Keratinocyte (primary cell): ENCODE results near the gene PARD3B. TPM values are rescaled to one million over a fixed set of nuclear protein-coding genes. Genes with fewer than 3 reads are reported as not detected.

Experiments
- DNase-seq: peaks from one replicate; pipeline ENCODE4 v3.0.0-alpha.2; 2011; ENCODE audit warnings: low read depth, missing footprints, low spot score
- FAIRE-seq: peaks from 2 replicates; lab custom pipeline; 2011; peaks lifted over from hg19 to GRCh38; lab: Jason Lieb, UNC
- H2AFZ ChIP-seq: 2 replicates; pipeline ENCODE4 v1.6.0; 2012; ENCODE audit warnings: low read length, control low read depth, inconsistent platforms; ENCODE audit not compliant: control insufficient read depth
- H3K27ac ChIP-seq: 2 replicates; pipeline ENCODE4 v1.5.1; 2011; ENCODE audit warnings: low read length; ENCODE audit not compliant: control insufficient read depth, insufficient read depth
- H3K27me3 ChIP-seq: 3 replicates; pipeline ENCODE4 v1.6.0; 2011; ENCODE audit warnings: low read length; ENCODE audit not compliant: control insufficient read depth, insufficient read depth; ENCODE audit errors: extremely low read depth
- H3K36me3 ChIP-seq, 2 experiments: 2 replicates in 1 of 2; 3 replicates in 1 of 2; pipeline ENCODE4 v1.5.1; 2011; ENCODE audit warnings: low read length in 2 of 2, mild to moderate bottlenecking in 1 of 2; ENCODE audit not compliant: control insufficient read depth in 2 of 2, insufficient read depth in 2 of 2; ENCODE audit errors: extremely low read depth in 1 of 2
- H3K4me1 ChIP-seq: 3 replicates; pipeline ENCODE4 v1.5.1; 2011; ENCODE audit warnings: low read length; ENCODE audit not compliant: control insufficient read depth, insufficient read depth; ENCODE audit errors: extremely low read depth
- H3K4me2 ChIP-seq: 3 replicates; pipeline ENCODE4 v1.6.0; 2011; ENCODE audit warnings: low read depth, low read length; ENCODE audit not compliant: control insufficient read depth, insufficient read depth; ENCODE audit errors: extremely low read depth
- H3K4me3 ChIP-seq, 3 experiments: fragments of 200-600 bp in 1 of 3; sonication (generic) in 1 of 3; 2 replicates in 2 of 3; 3 replicates in 1 of 3; pipeline ENCODE4 v1.5.1; 2011 to 2016; ENCODE audit warnings: low read length in 3 of 3, mild to moderate bottlenecking in 3 of 3, control low read depth in 2 of 3, inconsistent platforms in 1 of 3, low read depth in 1 of 3, mixed read lengths in 1 of 3, mixed run types in 1 of 3, moderate library complexity in 1 of 3; ENCODE audit not compliant: control insufficient read depth in 2 of 3, insufficient read depth in 2 of 3; ENCODE audit errors: extremely low read depth in 1 of 3
- H3K79me2 ChIP-seq: 2 replicates; pipeline ENCODE4 v1.6.0; 2012; ENCODE audit warnings: low read length; ENCODE audit not compliant: control insufficient read depth, insufficient read depth
- H3K9ac ChIP-seq: 3 replicates; pipeline ENCODE4 v1.6.0; 2011; ENCODE audit warnings: low read length; ENCODE audit not compliant: control insufficient read depth, insufficient read depth; ENCODE audit errors: extremely low read depth
- H3K9me1 ChIP-seq: 3 replicates; pipeline ENCODE4 v1.6.0; 2011; ENCODE audit warnings: low read length; ENCODE audit not compliant: control insufficient read depth, insufficient read depth; ENCODE audit errors: extremely low read depth
- H3K9me3 ChIP-seq: 2 replicates; pipeline ENCODE4 v1.5.1; 2012; ENCODE audit warnings: low read depth, low read length; ENCODE audit not compliant: control insufficient read depth
- H4K20me1 ChIP-seq: 3 replicates; pipeline ENCODE4 v1.6.0; 2011; ENCODE audit warnings: low read length; ENCODE audit not compliant: control insufficient read depth, insufficient read depth; ENCODE audit errors: extremely low read depth
- CTCF ChIP-seq, 3 experiments: IDR thresholded peaks in 1 of 3; conservative IDR thresholded peaks in 1 of 3; optimal IDR thresholded peaks in 1 of 3; 2 replicates in 2 of 3; 3 replicates in 1 of 3; pipeline versions ENCODE3 to v1.5.1; 2011; ENCODE audit warnings: low read length in 3 of 3, mild to moderate bottlenecking in 3 of 3, moderate library complexity in 2 of 3, control low read depth in 1 of 3, inconsistent platforms in 1 of 3; ENCODE audit not compliant: insufficient read depth in 2 of 3; ENCODE audit errors: extremely low read depth in 1 of 3
- EZH2 ChIP-seq: IDR thresholded peaks from one replicate; pipeline ENCODE4 v1.6.1; 2012; ENCODE audit warnings: inconsistent platforms, mild to moderate bottlenecking, low read length, moderate library complexity
- dilution Hi-C: fragments of 300-500 bp; cut with MboI; formaldehyde crosslinking; loops from one replicate; pipeline ENCODE4 v1.7.0; 2020; ENCODE audit warnings: low sequenced_read_pairs; ENCODE audit not compliant: extremely low pct_ligation_motif_present
- polyA plus RNA-seq, 5 experiments: library from polyadenylated mRNA; depleted of rRNA in 3 of 5; stranded (reverse) in 3 of 5; stranded (forward) in 1 of 5; unstranded in 1 of 5; fragments of >200 nt; gene quantifications; 1 replicate in 1 of 5; 2 replicates in 3 of 5; 3 replicates in 1 of 5; pipeline versions ENCODE4 v1.2.1 to v1.2.3, GENCODE V29; 2011 to 2012; ENCODE audit warnings: missing spikeins in 2 of 5, low read depth in 1 of 5, low replicate concordance in 1 of 5

Gene PARD3B
- polyA plus RNA-seq, 1 donor (not counting 4 experiments of a cell fraction or from before 2014, with no cell fraction given) = 1.2 TPM

- no peaks in the 10 kb centered on the region for H4K20me1 ChIP-seq
- FAIRE-seq (no peak), DNase-seq (no peak)
- TF ChIP-seq CTCF (optimal IDR thresholded peaks at IDR 0.05 in 1 of 3, IDR thresholded peaks at IDR 0.05 in 1 of 3, conservative IDR thresholded peaks at IDR 0.05 in 1 of 3; ENCODE audit: extremely low read depth in 1 of 3, insufficient read depth in 2 of 3, low read length in 3 of 3) = no peak
- no peak for TF ChIP-seq EZH2
- H3K4me3 ChIP-seq = no peak overlapping the region
- H3K36me3 ChIP-seq = no peaks in the 10 kb centered on the region
- H3K4me1 ChIP-seq = no peaks in the 10 kb centered on the region
- dilution Hi-C loops = no loop called here
- no peak overlapping the region for H3K4me2 ChIP-seq
- H2AFZ ChIP-seq = no peak overlapping the region
- no peaks in the 10 kb centered on the region for H3K27me3 ChIP-seq
- H3K9ac ChIP-seq = no peak overlapping the region
- no peaks in the 10 kb centered on the region for H3K79me2 ChIP-seq
- H3K9me1 ChIP-seq = no peaks in the 10 kb centered on the region
- H3K27ac ChIP-seq = no peak overlapping the region
- H3K9me3 ChIP-seq = no peaks in the 10 kb centered on the region
Measured at GRCh38 chr2:205089958-205090357, 544.7 kb downstream of the PARD3B start.

- H4K20me1 ChIP-seq = no peaks in the 10 kb centered on the region
- DNase-seq = no peak
- H3K36me3 ChIP-seq = no peaks in the 10 kb centered on the region
- dilution Hi-C loops = no loop called here
- no peaks in the 10 kb centered on the region for H3K79me2 ChIP-seq
- no peak overlapping the region for H3K4me3 ChIP-seq
- no peak overlapping the region for H3K4me2 ChIP-seq
- no peak overlapping the region for H3K27ac ChIP-seq
- H3K27me3 ChIP-seq = no peaks in the 10 kb centered on the region
- H3K9ac ChIP-seq = no peak overlapping the region
- H3K4me1 ChIP-seq = no peaks in the 10 kb centered on the region
- H3K9me1 ChIP-seq = no peaks in the 10 kb centered on the region
- no peak for FAIRE-seq
- TF ChIP-seq CTCF (optimal IDR thresholded peaks at IDR 0.05 in 1 of 3, IDR thresholded peaks at IDR 0.05 in 1 of 3, conservative IDR thresholded peaks at IDR 0.05 in 1 of 3; ENCODE audit: extremely low read depth in 1 of 3, insufficient read depth in 2 of 3, low read length in 3 of 3) = no peak
- no peak for TF ChIP-seq EZH2
- H3K9me3 ChIP-seq = no peaks in the 10 kb centered on the region
- H2AFZ ChIP-seq = no peak overlapping the region
Measured at GRCh38 chr2:205091411-205091810, 546.1 kb downstream of the PARD3B start.
